ENCODE results near the gene HIF1A. TPM values are rescaled to one million over a fixed set of nuclear protein-coding genes. Genes with fewer than 3 reads are reported as not detected.
A peak's percentile ranks its signal among the peaks of the same experiment; 100 is the strongest.

HIF1A gene
- total and polyA plus RNA-seq, 2 of the 13 experiments (the other 11 are each of a cell fraction or from before 2014, with no cell fraction given) = 41.0 to 126 TPM

- peaks cover 9% of the 10 kb centered on the region for H3K4me1 ChIP-seq (ENCODE audit: insufficient read depth, low read length)
- TF ChIP-seq MED13 (CRISPR knock-in tag; IDR thresholded peaks at IDR 0.05) = no peak
- peak; percentile 36; the same call in 1 of the 2 replicates for TF ChIP-seq FOSL2 (CRISPR knock-in tag; IDR thresholded peaks at IDR 0.05)
- no peak for TF ChIP-seq ZNF563 (CRISPR knock-in tag; IDR thresholded peaks at IDR 0.05)
- no TSS peak for BruUV-seq (replicated peaks)
- peaks cover 0 to 5% of the 10 kb centered on the region in 2 experiments; a peak in 1 of 5 replicates for H3K27me3 ChIP-seq (ENCODE audit: control insufficient read depth in 1 of 2, insufficient read depth in 2 of 2, low read length in 2 of 2)
- no peak; the same call in 2 of the 3 replicates for ATAC-seq
- no peak overlapping the region for H2AFZ ChIP-seq (ENCODE audit: low read length)
- H3K27ac ChIP-seq (ENCODE audit: extremely low read length, insufficient read depth, low read length) = no peak overlapping the region
- no peak for DNase-seq (ENCODE audit: low spot score)
- no peak overlapping the region for H3K4me2 ChIP-seq (ENCODE audit: low read depth, low read length)
- POLR2A ChIA-PET = no interaction called here
- in situ Hi-C loops (cut with HindIII; ENCODE audit: extremely low pct_ligation_motif_present, low pct_unique_long_range_greater_than_20kb) = no loop called here
- no peaks in the 10 kb centered on the region for H4K20me1 ChIP-seq (ENCODE audit: insufficient read depth, low read length)
- intact Hi-C loops (cut with micrococcal nuclease; ENCODE audit: unreplicated experiment) = no loop called here
- H3K9me3 ChIP-seq (ENCODE audit: low read length) = no peaks in the 10 kb centered on the region
- H3K79me2 ChIP-seq (ENCODE audit: insufficient read depth, low read length) = no peaks in the 10 kb centered on the region
- no peak overlapping the region for H3K9ac ChIP-seq (ENCODE audit: insufficient read depth, low read depth, low read length)
- H3K4me3 ChIP-seq (replicated peaks in 1 of 3; ENCODE audit: insufficient read depth in 1 of 3, low read depth in 2 of 3, low read length in 3 of 3) = no peak overlapping the region
- CTCF ChIA-PET (ENCODE audit: low intra/inter-chr PET ratio, low total read pairs) = interaction anchor here (1.1 kb wide), 1 partner anchor 206 kb away, joined by 3 read pairs; no protein-coding TSS in a partner anchor
- H3K36me3 ChIP-seq (replicated peaks in 1 of 2; ENCODE audit: control insufficient read depth in 1 of 2, insufficient read depth in 2 of 2, low read length in 2 of 2) = no peaks in the 10 kb centered on the region
- WGBS (ENCODE audit: low lambda C conversion rate) = 0% methylated on average over 1 of the region's 1 CpG
- FAIRE-seq = no peak
Measured at GRCh38 chr14:61668282-61668681, 27.0 kb upstream of the HIF1A start.

GRCh38 chr14:61670576-61670975, 24.7 kb upstream of the HIF1A start:
- Histone ChIP-seq H3K4me3 (replicated peaks in 1 of 3; ENCODE audit: insufficient read depth in 1 of 3, low read depth in 2 of 3, low read length in 3 of 3) (no peak overlapping the region), H3K27ac (ENCODE audit: extremely low read length, insufficient read depth, low read length) (no peak overlapping the region), H3K36me3 (replicated peaks in 1 of 2; ENCODE audit: control insufficient read depth in 1 of 2, insufficient read depth in 2 of 2, low read length in 2 of 2) (no peaks in the 10 kb centered on the region), H3K9ac (ENCODE audit: insufficient read depth, low read depth, low read length) (no peak overlapping the region), H3K27me3 (ENCODE audit: control insufficient read depth in 1 of 2, insufficient read depth in 2 of 2, low read length in 2 of 2) (peaks cover 0 to 8% of the 10 kb centered on the region in 2 experiments; a peak in 2 of 5 replicates), H3K9me3 (ENCODE audit: low read length) (no peaks in the 10 kb centered on the region), H3K4me2 (ENCODE audit: low read depth, low read length) (no peak overlapping the region), H2AFZ (ENCODE audit: low read length) (no peak overlapping the region), H4K20me1 (ENCODE audit: insufficient read depth, low read length) (no peaks in the 10 kb centered on the region), H3K79me2 (ENCODE audit: insufficient read depth, low read length) (no peaks in the 10 kb centered on the region), H3K4me1 (ENCODE audit: insufficient read depth, low read length) (peaks cover 9% of the 10 kb centered on the region)
- WGBS (ENCODE audit: low lambda C conversion rate) = 67% methylated on average over 7 of the region's 7 CpGs
- TF ChIP-seq SIN3A (IDR thresholded peaks at IDR 0.05; ENCODE audit: borderline replicate concordance, low read depth, low read length) = no peak
- no peak for TF ChIP-seq ZNF33B (CRISPR knock-in tag; IDR thresholded peaks at IDR 0.05)
- TF ChIP-seq POLR2AphosphoS2 (IDR thresholded peaks at IDR 0.05; ENCODE audit: low read depth, low read length) = no peak
- TF ChIP-seq SP5 (CRISPR knock-in tag; IDR thresholded peaks at IDR 0.05; ENCODE audit: borderline replicate concordance, low read depth) = no peak
- TF ChIP-seq TSC22D2 (CRISPR knock-in tag; IDR thresholded peaks at IDR 0.05; ENCODE audit: borderline replicate concordance) = no peak
- TF ChIP-seq DBP (CRISPR knock-in tag; IDR thresholded peaks at IDR 0.05; ENCODE audit: not compliant biosample characterization) = no peak
- TF ChIP-seq ZNF766 (CRISPR knock-in tag; IDR thresholded peaks at IDR 0.05; ENCODE audit: borderline replicate concordance) = no peak
- TF ChIP-seq ZNF547 (CRISPR knock-in tag; IDR thresholded peaks at IDR 0.05) = no peak
- TF ChIP-seq SRSF9 (IDR thresholded peaks at IDR 0.05; ENCODE audit: borderline replicate concordance, insufficient read depth, low read depth, low read length, poor library complexity, severe bottlenecking) = no peak
- no peak for TF ChIP-seq ZFP90 (CRISPR knock-in tag; IDR thresholded peaks at IDR 0.05; ENCODE audit: borderline replicate concordance)
- TF ChIP-seq GZF1 (CRISPR knock-in tag; IDR thresholded peaks at IDR 0.05) = no peak
- no peak for TF ChIP-seq CSRNP2 (CRISPR knock-in tag; conservative IDR thresholded peaks at IDR 0.05; ENCODE audit: low read depth)
- no peak for ATAC-seq
- CTCF ChIA-PET (ENCODE audit: low intra/inter-chr PET ratio, low total read pairs) = no interaction called here
- POLR2A ChIA-PET = interaction anchor here (0.9 kb wide), 1 partner anchor 25 kb away, joined by 4 read pairs; the partner anchor contains the start of gene HIF1A
- intact Hi-C loops (cut with micrococcal nuclease; ENCODE audit: unreplicated experiment) = no loop called here
- no TSS peak for BruUV-seq (replicated peaks)
- in situ Hi-C loops (cut with HindIII; ENCODE audit: extremely low pct_ligation_motif_present, low pct_unique_long_range_greater_than_20kb) = no loop called here
- DNase-seq (ENCODE audit: low spot score) = no peak
- no peak for FAIRE-seq

Measured in HepG2 (cell line).